Activated B cell treated with CpG ODN at 0.5 μM for 24 hours (primary cell): Measurements from ENCODE around the gene PUDP. TPM values are rescaled to one million over a fixed set of nuclear protein-coding genes. Genes with fewer than 3 reads are reported as not detected.
"Not testable (repeated sequence)": the region's sequence is repeated elsewhere in the genome, so short reads cannot be mapped to it uniquely, and the experiment has no call there.

ENCODE experiments used
- ATAC-seq: fragments of 200-7000 bp; cut with Tn5 transposase; one replicate; pipeline ENCODE4 v1.10.0; 2021; ENCODE audit warnings: low read depth, mild to moderate bottlenecking, moderate library complexity
- CTCF ChIA-PET: fragments of 350-600 bp; sonication (Branson Sonifier 250); formaldehyde crosslinking; loops from one replicate; lab custom pipeline; 2021; ENCODE audit warnings: antibody characterized with exemption; lab: Charles Lee
- POLR2A ChIA-PET: fragments of 350-600 bp; sonication (Branson Sonifier 250); formaldehyde crosslinking; loops from one replicate; lab custom pipeline; 2021; ENCODE audit warnings: antibody characterized with exemption; lab: Charles Lee
- DNase-seq: peaks from one replicate; pipeline ENCODE4 v3.0.0; 2022
- H3K27ac Mint-ChIP-seq: one replicate; pipeline ENCODE4 v1.8.0; 2020; ENCODE audit warnings: mixed read lengths
- H3K27me3 Mint-ChIP-seq: one replicate; pipeline ENCODE4 v1.8.0; 2021; ENCODE audit warnings: mixed read lengths
- H3K36me3 Mint-ChIP-seq: one replicate; pipeline ENCODE4 v1.8.0; 2021; ENCODE audit warnings: low read depth, mixed read lengths
- H3K4me1 Mint-ChIP-seq: one replicate; pipeline ENCODE4 v1.8.0; 2021; ENCODE audit warnings: mixed read lengths
- H3K4me3 Mint-ChIP-seq: one replicate; pipeline ENCODE4 v1.8.0; 2020; ENCODE audit warnings: mild to moderate bottlenecking, mixed read lengths
- H3K9me3 Mint-ChIP-seq: one replicate; pipeline ENCODE4 v1.8.0; 2020; ENCODE audit warnings: mixed read lengths
- intact Hi-C: fragments of 100-400 bp; cut with micrococcal nuclease; formaldehyde crosslinking; loops from one replicate; pipeline ENCODE4 v1.15.1; 2024
- total RNA-seq: library from RNA; stranded (reverse); gene quantifications from 2 replicates; pipeline ENCODE4 v1.2.3, GENCODE V29; 2022
- TF ChIP-seq, protein P1 (sequence below): fragments of 200-600 bp; IDR thresholded peaks from one replicate; pipeline ENCODE4 v1.8.0; 2022; ENCODE audit warnings: antibody characterized with exemption, mild to moderate bottlenecking

Gene PUDP
- total RNA-seq, 1 donor from 2014 or later: 14.0 TPM

DNA sequence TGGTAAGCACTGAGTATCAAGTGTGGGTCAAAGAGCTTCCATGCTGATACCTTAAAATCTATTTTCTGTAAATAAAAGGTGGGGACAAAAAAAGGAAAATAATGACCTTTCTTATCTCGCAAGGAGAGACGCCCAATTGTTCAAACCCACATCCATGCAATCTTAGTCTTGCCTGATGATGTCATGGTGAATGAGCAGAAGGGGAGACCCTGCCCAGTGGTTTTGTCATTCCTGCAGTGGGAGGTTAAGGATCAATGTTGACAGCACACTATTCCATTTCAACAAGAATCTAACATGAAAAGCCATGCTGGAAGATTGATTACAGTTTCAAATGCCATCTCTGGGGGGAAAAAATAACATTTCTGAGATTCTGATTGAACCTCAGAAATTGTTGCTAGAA lies 40.7 kb upstream of the PUDP start:
- DNase-seq: no peak
- no peaks in the 10 kb centered on the region for H3K4me1 Mint-ChIP-seq
- no peak for ATAC-seq
- CTCF ChIA-PET: no interaction called here
- H3K27ac Mint-ChIP-seq: no peak overlapping the region
- no peak overlapping the region for H3K4me3 Mint-ChIP-seq
- H3K27me3 Mint-ChIP-seq: no peaks in the 10 kb centered on the region
- H3K9me3 Mint-ChIP-seq: no peaks in the 10 kb centered on the region
- POLR2A ChIA-PET: no interaction called here
- peaks cover 6% of the 10 kb centered on the region for H3K36me3 Mint-ChIP-seq
- TF ChIP-seq, protein P1, sequence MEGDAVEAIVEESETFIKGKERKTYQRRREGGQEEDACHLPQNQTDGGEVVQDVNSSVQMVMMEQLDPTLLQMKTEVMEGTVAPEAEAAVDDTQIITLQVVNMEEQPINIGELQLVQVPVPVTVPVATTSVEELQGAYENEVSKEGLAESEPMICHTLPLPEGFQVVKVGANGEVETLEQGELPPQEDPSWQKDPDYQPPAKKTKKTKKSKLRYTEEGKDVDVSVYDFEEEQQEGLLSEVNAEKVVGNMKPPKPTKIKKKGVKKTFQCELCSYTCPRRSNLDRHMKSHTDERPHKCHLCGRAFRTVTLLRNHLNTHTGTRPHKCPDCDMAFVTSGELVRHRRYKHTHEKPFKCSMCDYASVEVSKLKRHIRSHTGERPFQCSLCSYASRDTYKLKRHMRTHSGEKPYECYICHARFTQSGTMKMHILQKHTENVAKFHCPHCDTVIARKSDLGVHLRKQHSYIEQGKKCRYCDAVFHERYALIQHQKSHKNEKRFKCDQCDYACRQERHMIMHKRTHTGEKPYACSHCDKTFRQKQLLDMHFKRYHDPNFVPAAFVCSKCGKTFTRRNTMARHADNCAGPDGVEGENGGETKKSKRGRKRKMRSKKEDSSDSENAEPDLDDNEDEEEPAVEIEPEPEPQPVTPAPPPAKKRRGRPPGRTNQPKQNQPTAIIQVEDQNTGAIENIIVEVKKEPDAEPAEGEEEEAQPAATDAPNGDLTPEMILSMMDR: no peak
- intact Hi-C loops: no loop called here

DNA sequence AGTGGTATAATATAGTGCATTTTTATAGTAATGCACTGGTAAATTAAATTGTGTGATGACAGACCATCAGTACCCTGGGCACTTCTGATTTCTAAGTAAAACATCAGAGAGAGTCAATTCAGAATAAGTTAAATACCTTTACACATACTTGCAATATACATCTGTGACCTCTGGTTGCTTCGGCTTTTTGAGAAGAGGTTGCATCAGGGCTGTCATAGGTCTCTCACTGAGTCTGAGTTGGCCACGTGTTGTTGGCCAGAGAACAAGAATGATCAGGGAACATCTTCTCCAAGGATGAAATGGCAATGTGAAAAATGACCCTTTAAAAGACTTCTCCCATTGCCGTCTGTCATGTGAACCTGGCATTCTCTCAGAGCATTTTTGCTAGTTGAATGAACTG lies 36.9 kb upstream of the PUDP start:
- POLR2A ChIA-PET: no interaction called here
- TF ChIP-seq, protein P1: no peak
- intact Hi-C loops: no loop called here
- Mint-ChIP-seq H3K4me3 (no peak overlapping the region), H3K36me3 (peaks cover 2% of the 10 kb centered on the region), H3K4me1 (no peaks in the 10 kb centered on the region), H3K27me3 (no peaks in the 10 kb centered on the region), H3K27ac (no peak overlapping the region), H3K9me3 (no peaks in the 10 kb centered on the region)
- CTCF ChIA-PET: no interaction called here
- DNase-seq: no peak
- no peak for ATAC-seq

- ATAC-seq: no peak
- ChIA-PET POLR2A (no interaction called here), CTCF (no interaction called here)
- no peaks in the 10 kb centered on the region for H3K4me1 Mint-ChIP-seq
- intact Hi-C loops: no loop called here
- peaks cover 6% of the 10 kb centered on the region for H3K9me3 Mint-ChIP-seq
- no peak for DNase-seq
- H3K4me3 Mint-ChIP-seq: no peak overlapping the region
- TF ChIP-seq, protein P1: no peak
- H3K27ac Mint-ChIP-seq: no peak overlapping the region
- peaks cover 2% of the 10 kb centered on the region for H3K36me3 Mint-ChIP-seq
- no peaks in the 10 kb centered on the region for H3K27me3 Mint-ChIP-seq
Observed at GRCh38 chrX:7179446-7179845, 31.5 kb upstream of the PUDP start.

- intact Hi-C loops, H3K27ac Mint-ChIP-seq, H3K4me3 Mint-ChIP-seq, DNase-seq, H3K4me1 Mint-ChIP-seq, H3K27me3 Mint-ChIP-seq, CTCF ChIA-PET, H3K9me3 Mint-ChIP-seq, ATAC-seq, POLR2A ChIA-PET, H3K36me3 Mint-ChIP-seq: not testable (repeated sequence)
Observed at GRCh38 chrX:7178859-7179258, 30.9 kb upstream of the PUDP start.

DNA sequence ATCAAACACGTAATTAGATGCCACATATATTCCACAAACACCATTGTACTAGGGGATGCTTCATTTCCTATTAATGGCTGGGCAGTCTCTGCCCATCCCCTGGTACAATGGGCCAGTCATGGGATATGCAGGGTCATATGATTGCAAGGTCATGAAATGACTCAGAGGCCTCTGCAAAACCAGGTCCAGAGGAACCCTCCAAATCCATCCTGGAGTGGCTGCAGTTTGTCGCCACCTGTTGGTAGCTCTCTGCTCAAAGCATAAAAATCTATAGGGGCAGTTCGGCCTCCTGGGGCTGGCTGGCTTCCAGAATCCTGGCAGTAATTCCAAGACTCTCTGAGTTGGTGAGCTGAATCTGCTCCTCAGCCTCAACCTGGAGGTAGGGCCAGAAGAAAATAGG lies 22.9 kb upstream of the PUDP start:
- TF ChIP-seq, protein P1: no peak
- Mint-ChIP-seq H3K36me3 (no peaks in the 10 kb centered on the region), H3K27ac (no peak overlapping the region), H3K4me1 (no peaks in the 10 kb centered on the region), H3K9me3 (peaks cover 5% of the 10 kb centered on the region), H3K4me3 (no peak overlapping the region), H3K27me3 (no peaks in the 10 kb centered on the region)
- POLR2A ChIA-PET: no interaction called here
- intact Hi-C loops: no loop called here
- DNase-seq (no peak), ATAC-seq (no peak)
- CTCF ChIA-PET: no interaction called here

DNA sequence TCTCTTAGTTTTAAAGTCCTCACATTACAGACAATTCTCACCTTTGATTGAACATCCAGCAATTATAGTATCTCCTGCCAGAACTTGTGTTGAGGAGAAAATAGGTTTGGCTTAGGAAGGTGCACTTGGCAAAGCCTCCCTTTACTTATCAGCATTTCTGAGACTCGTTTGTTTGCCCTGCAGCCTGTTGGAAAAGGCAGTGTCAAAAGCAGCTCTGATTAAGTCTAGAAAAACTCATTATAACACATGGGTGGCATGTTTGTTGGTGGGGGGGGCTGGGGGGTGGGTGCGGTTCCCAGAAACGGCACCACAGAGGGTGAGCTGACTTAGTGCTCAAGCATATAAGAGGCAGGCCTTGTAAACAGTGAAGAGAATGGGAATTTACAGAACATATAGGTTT lies 21.7 kb upstream of the PUDP start:
- TF ChIP-seq, protein P1: no peak
- ChIA-PET POLR2A (interaction anchor here (0.6 kb wide), 1 partner anchor 755 kb away, joined by 3 read pairs; no protein-coding TSS in a partner anchor), CTCF (no interaction called here)
- Mint-ChIP-seq H3K4me1 (no peaks in the 10 kb centered on the region), H3K27me3 (no peaks in the 10 kb centered on the region), H3K27ac (no peak overlapping the region), H3K9me3 (peaks cover 2% of the 10 kb centered on the region), H3K4me3 (no peak overlapping the region), H3K36me3 (no peaks in the 10 kb centered on the region)
- intact Hi-C loops: no loop called here
- ATAC-seq: no peak
- DNase-seq: no peak
